HG03196 (cell line): ENCODE data around the gene DDAH1.
"Not testable (repeated sequence)": the region's sequence is repeated elsewhere in the genome, so short reads cannot be mapped to it uniquely, and the experiment has no call there.

Source experiments
- ATAC-seq: cut with Tn5 transposase; IDR thresholded peaks from one replicate; pipeline ENCODE4 v1.9.1; 2021; ENCODE audit not compliant: unreplicated experiment

The DDAH1 gene

GRCh38 chr1:85465099-85465785 is at the start of gene DDAH1:
DDAH1 (minus strand) TSS chr1:85465159; CDS start chr1:85465045, 114 bp downstream.
- ATAC-seq, result peak; percentile 33

- ATAC-seq, result not testable (repeated sequence)
These were observed 49.0 kb upstream of the DDAH1 start for GRCh38 chr1:85513998-85514397.

- no peak for ATAC-seq
These were observed 39.5 kb upstream of the DDAH1 start for GRCh38 chr1:85504417-85504816.

- ATAC-seq, result no peak
These were observed 37.7 kb upstream of the DDAH1 start for GRCh38 chr1:85502625-85503083.

GRCh38 chr1:85502171-85502570 is 37.2 kb upstream of the DDAH1 start:
- no peak for ATAC-seq

GRCh38 chr1:85501355-85501898 is 36.5 kb upstream of the DDAH1 start:
- ATAC-seq, result no peak

DNA sequence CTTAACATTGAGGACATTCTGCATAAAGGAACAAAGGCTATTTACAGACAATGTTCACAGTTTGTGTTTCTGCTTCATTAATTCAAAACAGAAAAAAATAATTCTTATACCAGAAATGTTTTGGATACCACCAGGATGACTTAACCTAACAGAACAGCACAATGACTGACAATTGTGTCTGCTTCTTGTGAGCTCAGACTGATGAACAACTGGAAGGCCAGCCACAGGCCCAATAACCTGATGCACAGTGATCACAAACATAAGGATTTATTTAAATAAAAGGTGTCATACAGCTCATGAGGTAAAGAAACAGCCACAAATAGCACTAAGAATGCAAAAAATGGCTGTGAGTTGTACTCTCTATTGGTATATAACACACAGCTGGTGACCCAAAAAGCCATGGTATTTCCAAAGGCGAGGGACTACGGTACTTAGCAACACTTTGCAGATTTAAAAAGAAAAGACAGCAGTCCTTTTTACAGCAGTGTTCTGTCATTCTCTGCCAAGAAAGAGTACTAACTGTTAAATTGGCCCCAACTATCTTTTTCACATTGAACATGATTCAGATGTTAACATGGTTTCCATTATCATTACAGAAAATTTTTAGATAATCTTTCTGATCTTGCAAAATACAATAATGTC is 32.1 kb upstream of the DDAH1 start:
- ATAC-seq, result no peak

DNA sequence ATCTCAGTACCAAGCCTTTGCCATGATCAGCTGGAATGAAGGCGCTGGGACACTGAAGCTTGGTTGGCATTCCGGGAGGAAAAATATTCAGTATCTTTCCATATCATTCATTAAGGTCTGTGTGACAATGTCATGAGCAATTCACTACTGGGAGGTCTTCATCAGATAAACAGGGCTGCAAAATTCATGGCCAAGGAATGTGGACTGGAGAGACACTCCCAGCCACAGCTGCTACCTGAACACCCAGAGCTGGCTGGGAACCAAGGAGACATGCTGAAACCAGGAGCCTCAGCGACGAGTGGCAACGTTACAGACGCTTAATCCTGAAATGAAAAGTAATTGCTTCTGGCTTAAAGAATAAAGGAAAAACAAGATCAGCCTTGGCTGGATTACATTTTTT is 30.6 kb upstream of the DDAH1 start:
- ATAC-seq, result no peak

- ATAC-seq, result no peak
These were observed 29.9 kb upstream of the DDAH1 start for GRCh38 chr1:85494904-85495266.

DNA sequence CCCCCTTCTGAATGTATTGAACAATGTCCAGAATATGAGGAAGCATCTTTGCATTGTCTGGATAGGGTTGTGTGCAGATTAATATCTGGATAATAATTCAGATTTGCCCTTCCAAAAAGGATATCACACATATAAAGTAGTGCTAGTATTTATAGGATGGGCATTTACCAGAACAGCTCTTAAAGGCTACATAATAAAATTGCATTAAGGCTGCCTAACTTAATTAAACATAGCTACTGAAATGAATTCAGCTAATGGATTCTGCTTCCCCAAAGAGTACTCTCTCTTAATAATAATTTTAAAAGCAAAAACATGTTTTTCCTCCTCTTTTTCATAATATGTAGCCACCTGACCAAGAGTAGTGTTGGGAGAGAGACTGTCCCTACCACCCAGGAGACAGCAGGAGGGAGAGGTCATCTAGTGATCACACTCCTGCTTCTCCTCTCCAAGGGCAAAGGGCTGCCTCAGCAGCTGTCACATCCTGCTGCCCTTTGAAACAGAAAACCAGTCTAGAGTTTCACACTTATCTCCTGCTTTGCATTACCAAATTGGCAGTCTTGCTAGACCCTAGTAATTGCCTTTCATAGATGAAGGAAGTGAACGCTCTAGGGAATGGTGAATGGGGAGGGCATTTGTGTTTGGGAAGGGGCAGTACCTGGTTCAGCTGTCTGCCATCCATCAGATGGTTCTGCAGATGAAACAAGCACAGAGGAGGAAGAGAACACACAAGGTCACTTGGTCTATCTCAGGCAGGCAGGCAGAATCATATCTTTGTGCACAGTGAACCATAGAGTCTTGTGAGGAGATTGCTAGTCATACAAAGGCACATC is 29.3 kb upstream of the DDAH1 start:
- ATAC-seq, result no peak

DNA sequence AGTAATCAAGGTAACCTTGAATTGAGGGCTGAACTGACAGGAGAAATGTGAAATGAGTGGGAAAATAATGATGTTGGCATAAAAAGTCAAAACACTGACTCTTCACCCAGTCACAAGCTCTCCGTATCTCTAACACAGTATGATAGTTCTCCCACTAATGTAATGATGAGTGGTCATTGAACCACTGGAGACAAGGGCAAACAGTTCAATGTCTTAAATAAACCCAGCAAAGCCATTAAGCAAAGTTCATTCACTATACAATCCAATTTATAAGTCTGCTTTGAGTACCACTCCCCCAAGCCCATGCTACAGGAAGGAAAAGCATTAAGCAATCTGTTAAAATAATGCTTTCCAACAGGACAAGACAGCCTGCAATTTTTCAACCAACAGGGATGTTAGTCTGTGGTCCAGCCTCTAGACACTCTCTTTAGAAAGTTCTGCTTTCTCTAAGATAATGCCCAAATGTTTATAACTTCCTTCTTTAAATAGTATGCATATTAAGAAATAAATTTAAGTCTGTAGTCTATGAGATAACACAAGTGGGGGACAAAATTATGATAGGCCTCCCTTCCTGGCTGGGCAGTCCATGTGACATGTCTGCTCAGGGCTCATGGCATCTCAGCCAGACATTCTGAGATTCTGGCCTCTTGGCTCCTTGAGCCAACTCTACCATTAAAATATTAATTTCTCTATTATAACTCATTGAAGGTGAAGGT is 25.5 kb upstream of the DDAH1 start:
- no peak for ATAC-seq

DNA sequence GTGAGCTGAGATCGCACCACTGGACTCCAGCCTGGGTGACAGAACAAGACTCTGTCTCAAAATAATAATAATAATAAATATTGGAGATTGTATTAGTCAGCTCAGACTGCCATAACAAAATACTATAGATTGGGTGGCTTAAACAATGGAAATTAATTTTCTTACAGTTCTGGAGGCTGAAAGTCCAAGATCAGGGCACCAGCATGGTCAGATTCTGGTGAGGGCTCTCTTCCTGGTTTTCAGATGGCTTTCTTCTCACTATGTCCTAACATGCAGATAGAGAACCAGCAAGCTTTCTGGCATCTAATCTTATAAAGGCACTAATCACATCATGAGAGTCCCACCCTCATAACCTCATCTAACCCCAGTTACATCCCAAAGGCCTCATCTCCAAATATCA is 23.2 kb upstream of the DDAH1 start:
- no peak for ATAC-seq

GRCh38 chr1:85485516-85485915 is 20.6 kb upstream of the DDAH1 start:
- no peak for ATAC-seq

GRCh38 chr1:85484716-85485115 is 19.8 kb upstream of the DDAH1 start:
- no peak for ATAC-seq

DNA sequence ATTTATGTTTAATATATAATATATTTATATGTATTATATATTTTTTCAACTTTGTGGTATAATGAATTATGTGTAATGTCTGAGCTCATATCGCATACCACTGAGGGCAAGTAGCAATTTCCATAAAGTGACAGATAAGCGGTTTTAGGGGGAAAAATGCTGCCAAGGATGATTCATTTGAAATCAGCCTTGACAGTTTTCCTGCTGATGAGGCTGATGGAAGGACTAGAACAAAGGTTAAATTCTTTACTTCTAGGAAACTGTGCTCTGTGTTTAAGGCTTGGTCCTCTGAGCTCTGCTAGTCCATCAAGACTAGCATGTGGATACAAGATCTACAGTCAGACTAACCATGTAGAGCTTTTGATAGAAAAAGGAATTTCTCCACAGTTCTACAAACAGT is 19.3 kb upstream of the DDAH1 start:
- ATAC-seq, result no peak

DNA sequence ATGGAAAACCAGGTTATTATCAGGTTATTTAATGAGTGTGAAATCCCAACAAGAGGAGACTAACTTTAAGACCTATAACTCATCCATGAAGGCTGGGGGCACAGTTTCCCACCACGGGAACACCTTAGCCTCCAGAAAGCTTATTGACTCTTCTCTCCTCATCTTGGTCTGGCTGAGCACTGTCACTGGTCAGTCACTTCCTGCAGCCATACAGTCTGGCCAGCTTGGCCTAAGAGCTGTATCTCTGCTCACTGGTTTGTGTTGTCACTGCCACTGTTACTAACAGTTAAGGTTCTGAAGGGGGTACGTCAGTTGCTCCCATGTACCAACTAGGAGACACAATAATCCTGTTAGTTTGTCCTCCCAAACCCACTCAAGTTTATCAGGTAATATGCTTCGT is 16.7 kb upstream of the DDAH1 start:
- ATAC-seq, result no peak

DNA sequence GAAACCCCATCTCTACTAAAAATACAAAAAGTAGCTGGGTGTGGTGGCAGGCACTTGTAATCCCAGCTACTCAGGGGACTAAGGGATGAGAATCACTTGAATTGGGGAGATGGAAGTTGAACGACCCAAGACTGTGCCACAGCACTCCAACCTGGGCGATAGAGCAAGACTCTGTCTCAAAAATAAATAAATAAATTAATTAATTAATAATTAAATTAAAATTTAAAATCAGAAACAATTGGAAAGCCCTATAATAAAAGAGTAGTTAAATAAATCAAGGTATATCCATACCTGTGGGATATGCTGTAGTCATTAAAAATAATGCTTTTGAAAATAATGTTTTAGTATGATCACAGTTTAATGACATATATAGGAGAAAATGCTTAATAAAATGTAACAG is 15.6 kb upstream of the DDAH1 start:
- ATAC-seq, result no peak

DNA sequence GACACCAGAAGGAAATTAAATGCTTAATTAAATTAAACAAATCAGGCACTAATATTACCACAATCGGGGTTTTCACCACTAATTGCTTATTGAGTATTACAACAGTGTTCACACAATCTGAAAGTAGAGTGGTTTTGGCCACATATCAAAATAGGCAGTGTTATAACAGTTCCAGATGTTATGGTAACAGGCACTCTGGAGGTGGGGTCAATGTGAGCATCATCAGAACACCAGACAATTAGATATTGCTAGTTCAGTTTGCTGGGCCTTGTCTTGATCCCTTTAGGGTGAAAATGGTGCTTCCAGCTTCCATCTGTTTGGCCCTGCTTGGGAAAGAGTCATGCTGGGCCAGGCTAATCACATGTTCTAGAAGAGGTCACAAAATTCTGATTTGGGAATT is 14.5 kb upstream of the DDAH1 start:
- no peak for ATAC-seq

GRCh38 chr1:85478366-85478765 is 13.4 kb upstream of the DDAH1 start:
- ATAC-seq, result no peak

DNA sequence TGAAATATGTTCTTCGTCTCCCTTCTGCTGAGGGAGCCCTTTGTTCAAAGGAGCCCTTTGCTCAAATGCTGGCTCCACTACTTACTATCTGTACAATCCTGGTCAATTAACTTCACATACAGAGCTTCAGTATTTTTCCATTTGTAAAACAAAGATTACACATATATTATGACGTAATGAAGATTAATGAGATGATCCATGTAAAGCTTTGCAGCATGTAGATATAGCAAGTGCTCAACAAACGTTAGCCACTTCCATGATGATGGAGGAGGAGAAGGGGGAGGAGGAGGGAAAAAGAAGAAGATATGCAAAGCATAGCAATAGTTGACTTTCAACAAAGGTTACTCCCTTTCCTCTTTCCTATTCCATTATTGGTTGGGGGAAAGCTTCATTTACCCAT is 10.1 kb upstream of the DDAH1 start:
- no peak for ATAC-seq

DNA sequence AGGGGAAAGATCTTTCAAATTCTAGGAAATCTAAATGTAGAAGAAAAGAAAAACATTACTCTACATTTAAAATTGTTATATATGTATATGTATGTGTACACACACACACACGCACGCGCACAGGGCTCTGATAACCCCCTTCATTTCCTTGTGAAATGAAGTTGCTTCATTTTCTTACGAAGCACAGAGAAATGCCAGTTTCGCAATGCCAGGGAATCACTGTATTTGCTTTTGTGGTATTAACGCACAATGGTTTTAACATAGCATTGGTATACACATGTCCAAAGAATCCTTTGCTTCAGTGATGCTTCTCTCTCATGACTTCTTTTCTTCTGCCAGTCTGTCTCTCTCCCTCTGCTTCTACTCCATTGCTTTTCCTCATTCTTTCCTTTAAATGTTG is 8.4 kb upstream of the DDAH1 start:
- no peak for ATAC-seq
